ENCODE results near the gene CLIC5.

The CLIC5 gene

DNA sequence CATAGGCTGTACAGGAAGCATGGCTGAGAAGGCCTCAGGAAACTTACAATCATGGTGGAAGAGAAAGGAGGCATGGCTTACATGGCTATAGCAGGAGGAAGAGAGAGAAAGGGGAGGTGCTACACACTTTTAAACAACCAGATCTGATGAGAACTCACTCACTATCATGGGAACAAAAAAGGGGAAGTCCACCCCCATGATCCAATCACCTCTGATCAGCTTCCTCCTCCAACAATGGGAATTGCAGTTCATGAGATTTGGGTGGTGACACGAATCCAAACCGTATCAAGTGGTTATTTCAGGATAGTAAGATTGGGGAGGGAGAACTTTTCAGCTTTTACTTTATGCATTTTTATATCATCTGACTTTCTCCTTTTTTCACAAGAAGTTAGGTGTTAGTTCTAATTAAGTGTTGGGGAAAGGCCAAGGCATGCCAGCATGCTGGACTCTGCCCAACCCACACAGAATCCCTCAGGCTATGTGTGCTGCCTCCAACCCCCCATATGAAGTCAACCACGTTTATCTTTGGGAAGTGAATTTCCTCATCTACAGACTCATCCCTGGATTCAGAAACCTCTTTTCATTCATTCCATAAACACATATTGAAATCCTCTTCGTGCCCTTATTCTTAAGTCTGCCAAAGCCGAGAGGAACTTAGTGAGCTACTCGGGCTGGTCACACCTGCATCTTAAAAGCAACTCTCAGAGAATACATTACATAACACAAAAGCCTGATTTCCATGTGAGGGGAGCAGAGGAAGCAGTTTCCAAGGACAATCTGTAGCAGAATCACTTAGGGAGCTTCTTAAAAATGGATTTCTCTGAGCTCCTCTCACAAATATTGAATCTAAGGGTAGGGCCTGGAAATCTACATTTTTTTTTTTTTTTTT, 16.7 kb upstream of the CLIC5 start:
- DNase-seq = no peak

DNA sequence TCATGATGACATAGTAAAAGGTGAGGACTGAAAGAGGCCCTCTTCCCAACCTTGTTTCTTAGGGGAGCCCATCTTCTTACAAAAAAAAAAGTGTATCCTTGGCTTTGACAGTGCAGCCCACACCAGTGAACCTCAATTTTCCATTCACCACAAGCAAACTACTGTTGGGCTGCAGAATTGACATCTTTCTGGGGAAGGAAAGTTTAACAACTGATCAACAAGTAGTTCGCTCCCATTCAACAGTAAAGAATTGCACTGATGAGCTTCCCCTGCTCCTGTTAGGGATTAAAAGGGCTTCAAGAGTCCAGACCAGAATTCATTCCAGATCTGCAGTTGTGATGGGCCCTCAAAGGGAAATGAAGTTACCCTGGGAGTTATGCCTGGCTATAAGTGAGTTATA, 13.9 kb upstream of the CLIC5 start:
- no peak for DNase-seq

DNA sequence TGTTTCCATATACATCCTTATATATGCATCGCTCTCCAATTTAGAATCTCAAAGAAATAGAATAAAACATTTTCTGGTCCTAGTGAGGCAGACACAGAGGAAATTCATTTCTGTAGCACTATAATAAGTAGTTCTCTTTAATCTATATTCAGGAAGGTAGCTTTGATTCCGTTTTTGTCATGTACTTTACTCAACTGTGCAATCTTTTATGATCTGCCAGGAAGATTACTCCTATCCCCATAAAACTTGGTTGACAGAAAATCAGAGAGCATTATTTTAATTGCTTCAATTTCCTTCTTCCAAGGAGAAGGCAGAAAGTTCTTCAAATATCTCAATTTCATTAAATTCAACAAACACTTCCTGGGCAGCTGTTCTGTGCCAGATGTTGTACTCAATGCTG, 10.6 kb upstream of the CLIC5 start:
- DNase-seq = no peak

DNA sequence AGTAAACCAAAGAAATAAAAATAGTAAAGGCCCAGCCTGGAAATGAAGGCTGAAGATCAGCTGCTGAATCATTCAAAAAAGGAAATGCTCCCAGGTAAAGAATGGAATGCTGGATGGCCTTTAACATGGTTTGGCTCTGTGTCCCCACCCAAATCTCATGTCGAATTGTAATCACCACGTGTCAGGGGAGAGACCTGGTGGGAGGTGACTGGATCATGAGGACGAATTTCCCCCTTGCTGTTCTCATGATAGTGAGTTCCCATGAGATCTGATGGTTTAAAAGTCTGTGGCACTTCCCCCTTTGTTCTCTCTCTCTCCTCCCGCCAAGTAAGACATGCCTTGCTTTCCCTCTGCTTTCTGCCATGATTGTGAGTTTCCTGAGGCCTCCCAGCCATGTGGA, 9.9 kb upstream of the CLIC5 start:
- no peak for DNase-seq

DNA sequence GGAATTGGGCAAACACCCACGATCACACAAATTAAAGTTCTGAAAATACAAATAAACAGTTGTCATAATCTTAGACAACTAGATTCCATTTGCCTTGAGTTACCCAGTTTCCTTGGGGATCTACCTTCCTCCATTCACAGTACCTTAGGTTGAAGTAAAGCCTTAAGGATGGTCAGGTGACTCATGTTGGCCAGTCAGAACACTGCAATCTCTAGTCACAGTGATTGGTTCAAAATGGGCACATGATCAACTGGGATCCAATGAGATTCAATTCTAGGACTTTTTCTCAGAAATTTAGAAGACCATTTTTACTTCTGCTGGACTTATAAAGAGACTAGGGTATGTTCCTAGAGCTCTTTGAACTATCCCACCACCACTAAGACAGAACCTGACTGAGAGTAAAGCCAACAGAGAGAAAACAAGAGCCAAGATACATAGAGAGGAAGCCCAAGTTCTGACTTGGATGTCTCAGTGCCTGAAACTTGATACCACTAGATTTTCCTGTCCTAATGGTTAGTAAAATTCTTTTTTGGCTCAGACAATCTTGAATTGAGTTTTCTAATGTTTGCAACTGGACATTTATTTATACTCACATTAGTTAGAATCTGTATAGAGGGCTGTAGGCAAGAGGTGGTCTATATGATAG, 8.6 kb upstream of the CLIC5 start:
- DNase-seq = no peak

DNA sequence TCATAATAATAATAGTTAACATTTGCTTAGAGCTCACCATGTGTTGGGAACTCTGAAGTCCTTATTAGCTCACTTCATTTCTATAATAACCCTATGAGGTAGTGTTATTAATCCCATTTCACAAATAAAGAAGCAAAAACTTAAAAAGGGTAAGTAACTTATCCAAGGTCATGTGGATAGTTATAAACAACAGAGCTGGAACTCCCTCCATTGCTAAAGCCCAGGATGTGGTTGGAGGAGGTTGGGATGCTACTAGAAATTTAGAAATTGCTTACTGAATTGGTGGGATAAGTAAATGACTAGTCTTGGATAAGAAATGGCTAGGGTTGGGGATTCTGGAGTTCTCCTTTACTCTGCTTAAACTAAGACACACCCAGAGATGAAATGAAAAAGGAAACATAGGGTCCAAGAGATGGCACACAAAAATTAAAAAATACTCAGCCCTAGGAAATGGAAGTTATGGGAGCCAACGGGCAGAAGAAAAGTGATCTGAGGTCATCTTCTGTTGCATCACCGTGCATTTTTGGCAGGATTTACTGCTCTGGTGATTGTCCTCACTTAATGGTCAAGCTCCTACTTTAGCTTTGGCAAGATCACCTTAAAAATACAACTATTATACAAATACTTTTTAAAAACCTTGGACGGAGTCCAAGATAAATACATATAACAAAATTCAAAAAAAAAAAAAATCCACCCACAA, 7.7 kb upstream of the CLIC5 start:
- no peak for DNase-seq

DNA sequence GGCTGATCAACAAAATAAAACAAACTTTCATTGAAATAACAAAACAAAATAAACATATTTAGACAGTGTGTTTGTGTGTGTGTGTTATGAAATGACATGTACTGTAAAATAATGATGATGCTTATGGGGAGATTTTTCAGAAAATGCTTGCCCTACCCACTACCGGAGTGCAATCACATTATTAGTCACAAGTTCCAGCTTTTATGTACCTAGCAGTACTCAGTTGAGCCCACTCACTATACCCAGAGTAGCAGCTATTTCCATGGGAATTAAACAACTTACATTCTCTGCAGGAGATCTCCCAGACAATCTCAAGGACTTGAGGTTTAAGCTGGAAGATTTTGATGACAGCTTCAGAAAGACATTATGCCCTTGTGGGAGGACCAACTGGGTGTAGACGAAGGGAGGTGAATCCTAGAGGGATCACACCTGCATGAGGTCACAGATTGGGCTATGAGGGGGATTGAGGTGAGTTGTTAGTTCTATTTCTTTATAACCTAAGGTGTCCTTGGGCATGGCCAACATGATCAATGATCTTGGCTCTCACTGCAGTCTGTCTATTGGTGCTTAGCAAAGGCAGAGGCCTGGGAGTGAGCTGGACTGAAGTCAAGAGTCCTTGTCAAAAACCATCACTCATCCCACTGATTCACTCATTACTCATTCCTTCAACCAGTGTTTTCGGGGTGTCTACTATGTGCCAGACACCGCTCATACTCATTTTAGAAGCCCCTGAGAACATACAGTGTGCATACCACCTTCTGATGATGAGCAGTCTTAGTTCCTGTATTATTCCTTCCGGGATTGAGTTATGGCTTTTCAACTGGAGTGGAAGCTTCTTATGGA, 6.7 kb upstream of the CLIC5 start:
- no peak for DNase-seq

DNA sequence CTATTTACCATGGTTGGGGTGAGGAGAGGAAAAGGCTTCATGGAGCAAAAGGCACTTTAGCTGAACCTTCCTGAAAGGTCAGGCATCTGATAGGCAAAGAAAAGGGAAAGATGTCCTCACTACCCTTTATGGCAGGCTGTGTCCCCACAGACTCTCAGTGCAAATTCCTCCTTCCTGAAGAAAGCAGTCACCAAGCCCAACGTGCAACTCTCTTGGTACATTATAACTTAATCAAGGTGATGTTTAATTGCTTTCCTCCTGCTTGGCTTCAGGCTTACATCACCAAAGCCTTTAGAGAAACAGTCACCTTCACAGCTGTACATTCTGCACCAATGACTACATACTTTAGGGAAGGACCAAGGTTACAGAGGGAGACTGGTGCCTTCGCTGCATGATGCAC, 2.1 kb upstream of the CLIC5 start:
- no peak for DNase-seq

DNA sequence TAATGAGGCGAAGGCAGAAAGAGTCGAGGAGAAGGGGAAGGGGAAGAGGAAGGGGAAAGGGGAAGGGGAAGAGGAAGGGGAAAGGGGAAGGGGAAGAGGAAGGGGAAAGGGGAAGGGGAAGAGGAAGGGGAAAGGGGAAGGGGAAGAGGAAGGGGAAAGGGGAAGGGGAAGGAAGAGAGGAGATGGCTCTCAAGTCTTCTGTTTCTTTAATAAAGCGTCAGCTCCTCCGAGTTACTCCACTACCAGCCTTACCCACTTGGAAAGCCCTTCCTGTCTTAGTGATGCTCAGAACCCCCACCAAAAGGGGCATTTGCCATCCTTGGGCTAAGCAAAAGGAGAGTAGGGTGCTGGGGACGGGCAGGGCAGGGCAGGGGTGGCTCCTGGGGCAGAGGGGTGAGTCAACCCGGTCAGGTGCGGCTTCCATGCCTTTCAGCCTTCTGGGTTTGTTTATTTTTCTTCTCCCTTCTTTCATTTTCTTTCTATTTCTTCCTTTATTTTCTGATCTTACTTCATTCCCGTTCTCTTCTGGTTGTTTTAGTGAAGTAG, 476 bp upstream of the CLIC5 start:
- no peak for DNase-seq

DNA sequence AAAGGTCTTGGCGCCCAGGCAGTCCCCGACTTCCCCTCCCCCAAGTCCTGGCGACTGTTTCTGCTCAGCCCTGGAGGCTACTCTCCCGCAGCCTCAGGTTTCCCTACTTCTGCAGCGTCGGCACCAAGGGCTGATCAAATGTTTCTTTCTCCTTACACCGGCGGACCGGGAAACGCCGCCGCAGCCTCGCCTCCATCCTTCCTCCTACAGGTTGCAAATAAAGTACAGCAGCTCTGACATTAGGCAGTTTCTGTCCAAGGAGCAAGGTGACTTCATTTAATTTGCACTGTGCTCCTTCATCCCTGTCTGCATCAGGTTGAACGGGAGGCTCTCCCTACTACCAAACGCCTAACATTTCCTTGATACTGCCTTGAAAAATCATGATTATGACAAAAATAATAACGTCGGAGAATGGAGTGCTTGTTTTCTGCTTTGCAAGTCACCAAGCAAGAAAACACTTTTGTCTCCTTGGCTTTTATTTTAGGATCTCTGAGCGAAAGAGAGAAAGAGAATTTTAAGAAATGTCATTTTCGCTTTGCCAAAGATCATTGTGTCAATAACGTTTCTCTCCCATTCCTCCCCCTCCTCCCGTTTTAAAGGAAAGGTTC, 1.0 kb downstream of the CLIC5 start:
- peak; percentile 22 for DNase-seq

DNA sequence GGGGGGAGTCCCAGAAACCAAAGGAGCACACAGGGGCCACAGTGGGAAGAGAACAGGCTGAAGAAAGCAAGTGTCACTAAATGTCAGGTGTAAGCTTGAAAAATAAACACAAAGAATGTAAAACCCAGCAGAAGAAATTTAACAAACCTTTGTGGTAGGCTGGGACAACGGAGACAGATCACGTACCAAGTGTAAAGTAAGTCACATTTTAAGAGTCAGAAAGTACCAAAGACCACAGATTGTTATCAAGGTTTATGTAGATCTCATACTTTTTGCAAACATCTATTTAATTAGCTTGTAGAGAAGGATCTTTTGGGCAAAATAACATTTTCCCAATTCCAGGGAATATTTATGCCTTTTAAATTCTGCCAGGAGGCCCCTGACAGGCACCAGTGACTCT, 1.6 kb downstream of the CLIC5 start:
- no peak for DNase-seq

DNA sequence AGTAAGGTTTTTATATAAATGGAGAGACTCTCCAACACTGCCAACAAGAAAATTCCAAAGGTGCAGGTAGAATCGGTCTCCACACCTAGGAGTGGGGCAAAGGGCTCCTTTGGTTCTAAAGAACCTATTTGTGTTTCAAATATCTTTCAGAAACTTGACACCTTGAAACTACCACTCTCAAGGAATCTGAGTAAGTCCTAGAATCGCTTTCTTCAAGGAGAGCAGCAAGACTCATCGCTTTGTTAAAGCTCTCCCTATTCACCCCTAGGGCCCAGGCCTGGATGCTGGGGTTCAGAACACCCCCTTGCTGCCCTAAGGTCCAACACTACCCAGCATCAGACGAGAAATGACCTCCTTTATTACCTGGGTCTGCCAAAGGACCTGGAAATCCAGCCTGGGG, 2.0 kb downstream of the CLIC5 start:
- DNase-seq = no peak

DNA sequence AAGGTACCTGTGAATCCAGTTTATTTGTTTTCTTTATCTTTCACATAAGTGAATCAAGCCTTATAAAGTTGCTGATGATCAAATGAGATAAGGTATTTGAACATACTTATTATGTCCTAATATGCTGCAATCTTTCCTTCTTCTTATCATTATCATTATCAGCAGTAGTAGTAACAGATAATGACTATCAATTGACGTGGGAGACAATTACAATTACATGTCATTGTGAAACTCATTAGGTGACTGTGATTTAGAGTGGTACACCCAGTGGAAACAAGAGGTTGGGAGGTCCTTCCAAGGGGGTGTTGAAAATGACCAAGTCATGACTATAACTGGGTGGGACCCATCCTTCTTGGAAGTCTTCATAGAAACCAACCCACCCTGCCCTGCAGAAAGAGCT, 2.8 kb downstream of the CLIC5 start:
- DNase-seq = no peak

DNA sequence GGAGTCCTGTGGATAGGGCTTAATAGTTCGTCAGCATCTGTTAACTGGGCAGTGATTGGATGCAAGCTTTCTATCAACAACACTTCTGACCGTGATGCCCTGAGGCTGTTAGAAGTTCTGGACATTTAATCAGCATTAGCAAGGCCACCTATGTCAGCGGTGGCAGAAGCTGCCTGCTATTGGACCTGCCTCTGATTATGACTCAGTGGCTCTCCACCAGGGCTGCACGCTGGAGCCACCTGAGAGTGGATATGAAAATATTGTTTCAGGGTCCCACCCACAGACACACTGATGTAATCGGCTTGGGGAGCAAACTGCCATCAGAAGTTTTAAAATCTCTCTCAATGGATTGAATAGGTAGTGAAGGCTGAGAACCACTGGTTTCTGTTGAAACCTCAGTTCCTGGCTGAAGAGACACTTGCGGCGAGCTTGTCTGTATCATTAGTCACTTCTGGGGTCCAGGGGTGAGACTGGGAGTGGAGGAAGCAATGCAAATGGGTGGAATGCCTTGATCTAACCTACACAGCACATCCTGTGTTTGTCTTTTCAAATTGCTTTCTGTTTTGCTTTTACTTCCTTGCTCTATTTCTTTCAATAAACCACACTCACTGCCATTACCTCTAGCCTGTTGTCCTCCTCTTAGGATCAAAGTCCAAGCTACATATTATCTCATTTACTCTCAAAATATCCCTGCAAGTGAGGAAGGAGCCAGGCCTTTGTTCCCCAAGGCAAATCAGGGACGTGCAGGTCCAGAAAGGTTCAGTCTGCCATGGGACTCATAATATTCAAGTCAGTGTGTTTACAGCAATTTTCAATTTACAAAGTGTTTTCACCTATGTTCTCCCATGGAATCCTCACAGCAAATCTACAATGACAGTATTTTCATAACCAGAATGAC, 4.2 kb downstream of the CLIC5 start:
- DNase-seq = no peak

DNA sequence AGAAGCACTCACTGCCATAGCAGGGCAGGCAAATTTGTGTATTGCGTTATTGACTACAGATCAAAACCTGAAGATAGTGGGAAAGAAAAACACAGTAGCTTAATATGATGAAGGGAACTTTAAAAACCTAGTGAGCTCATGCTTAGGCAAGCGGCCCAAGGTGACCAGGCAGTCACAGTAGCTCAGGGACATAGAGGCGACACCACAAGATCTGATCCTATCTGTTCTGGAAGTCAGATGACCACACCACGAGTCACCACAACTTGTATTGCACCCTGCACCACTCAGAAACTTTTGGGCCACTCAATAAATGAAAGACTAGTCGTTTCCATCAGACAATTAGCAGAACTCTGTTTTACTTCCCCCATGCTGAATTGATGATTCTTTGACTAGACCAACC, 4.9 kb downstream of the CLIC5 start:
- no peak for DNase-seq

DNA sequence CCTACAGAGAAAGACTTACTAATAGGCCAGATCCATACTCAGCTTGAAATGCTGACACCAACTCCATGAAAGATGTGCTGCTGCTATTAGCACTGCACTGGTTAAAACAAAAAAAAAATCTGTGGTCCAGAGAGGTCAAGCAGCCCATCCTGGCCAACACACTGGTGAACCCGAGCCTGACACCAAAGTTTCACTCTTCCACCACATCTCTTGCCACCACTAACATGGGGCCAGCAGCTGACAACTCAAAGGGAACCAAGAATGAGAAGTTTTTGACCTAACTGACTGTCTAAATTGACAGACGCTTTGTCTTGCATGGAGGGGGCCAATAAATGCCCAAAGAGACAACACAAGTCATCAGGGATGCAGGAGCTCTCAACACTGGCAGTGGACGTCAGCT, 5.4 kb downstream of the CLIC5 start:
- DNase-seq = no peak

DNA sequence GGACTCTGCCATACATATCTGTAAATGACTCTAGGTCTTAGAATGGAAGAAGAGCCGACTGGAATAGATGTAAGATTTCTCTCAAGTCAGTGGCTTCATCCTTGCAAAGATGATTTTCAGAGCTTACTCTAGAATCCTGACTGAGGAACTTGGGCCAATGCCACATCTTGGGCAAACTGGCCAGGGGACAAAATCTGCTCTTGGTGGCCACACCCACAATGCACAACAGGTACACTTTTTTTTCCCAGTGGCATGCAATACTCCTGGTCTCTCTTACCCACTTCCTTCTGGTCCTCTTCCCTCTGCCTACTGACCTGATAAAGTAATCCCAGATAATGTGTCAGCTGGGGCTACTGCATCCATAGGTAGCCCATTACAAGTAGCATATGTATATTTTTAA, 13.4 kb downstream of the CLIC5 start:
- no peak for DNase-seq

DNA sequence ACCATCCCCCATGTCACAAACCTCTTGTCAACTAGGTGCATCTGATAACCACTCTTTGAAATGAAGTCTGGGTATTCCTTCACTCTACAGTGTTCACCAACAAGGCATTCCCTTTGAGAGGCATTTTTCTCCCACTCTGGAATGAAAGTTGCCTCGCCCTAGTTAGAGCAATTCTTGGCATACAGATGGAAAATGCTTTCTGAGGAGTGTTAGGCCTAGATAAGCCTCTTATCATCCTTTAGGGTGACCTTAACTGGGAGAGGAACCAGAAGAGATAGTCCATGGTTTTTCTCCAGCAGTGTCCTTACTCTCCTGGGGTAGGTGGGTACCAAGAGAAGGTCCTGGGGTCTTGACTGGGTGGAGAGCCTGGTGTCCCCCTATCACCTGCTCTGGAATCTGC, 14.8 kb downstream of the CLIC5 start:
- no peak for DNase-seq

DNA sequence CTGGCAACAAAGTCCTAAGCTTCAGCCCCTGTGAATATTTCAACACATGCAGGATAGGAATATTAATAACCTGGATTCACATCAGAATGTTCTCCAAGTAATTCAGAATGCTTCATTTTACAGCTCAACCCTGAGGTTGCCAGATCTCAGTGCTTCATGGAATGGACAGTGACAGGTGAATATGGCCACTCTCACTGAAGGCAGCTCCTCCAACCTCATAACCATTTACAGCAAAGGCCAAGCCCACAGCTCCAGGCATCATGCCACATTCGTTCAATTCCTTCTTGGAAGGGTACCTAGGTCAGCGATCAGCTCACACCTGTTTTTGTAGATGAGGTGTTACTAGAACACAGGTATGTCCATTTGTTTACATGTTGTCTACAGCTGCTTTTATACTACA, 17.1 kb downstream of the CLIC5 start:
- no peak for DNase-seq

DNA sequence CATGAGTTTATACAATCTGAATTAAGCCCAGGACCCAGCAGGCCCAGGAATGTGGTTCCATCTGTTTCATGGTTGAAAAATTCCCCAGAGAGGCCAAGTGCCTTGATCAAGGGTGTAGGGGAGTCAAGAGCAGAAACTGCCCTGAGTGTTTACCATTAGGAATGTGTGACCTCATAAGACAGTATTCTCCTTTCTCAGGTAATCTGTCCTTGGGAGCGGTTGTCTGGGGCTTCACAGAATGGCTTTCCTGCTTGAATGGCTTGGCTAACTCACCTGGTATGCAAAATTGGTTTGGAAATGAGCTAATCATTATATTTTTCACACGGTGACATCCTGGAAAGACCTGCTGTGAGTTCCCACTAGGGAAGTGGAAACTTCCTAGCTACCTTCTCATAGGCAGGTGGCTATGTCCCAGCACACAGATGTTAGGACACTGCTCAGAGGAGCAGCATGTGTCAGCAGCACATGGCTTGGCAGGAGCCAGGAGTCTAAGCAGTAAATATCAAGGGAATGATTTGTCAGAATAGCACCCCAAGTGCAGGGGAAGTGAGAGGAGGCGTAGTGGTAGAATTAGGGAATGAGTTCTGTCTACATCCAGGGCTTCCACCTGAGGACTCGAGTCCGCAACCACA, 17.7 kb downstream of the CLIC5 start:
- DNase-seq = no peak

DNA sequence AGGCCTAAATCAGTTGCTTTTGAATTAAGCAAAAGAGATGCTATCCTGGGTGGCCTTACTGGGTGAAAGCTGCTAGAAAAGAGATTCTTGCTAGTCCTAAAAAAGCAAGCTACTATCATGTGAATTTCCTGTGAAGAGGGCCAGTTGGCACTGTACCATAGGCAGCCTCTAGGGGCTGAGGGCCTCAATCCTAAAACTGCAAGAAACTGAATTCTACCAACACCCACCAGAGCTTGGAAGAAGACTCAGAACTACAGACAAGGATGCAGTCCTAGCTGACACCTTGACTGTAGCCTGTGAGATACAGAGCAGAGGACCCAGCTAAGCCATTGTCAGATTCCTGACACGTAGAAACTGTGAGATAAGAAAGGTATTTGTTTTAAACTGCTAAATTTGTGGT, 24.5 kb downstream of the CLIC5 start:
- no peak for DNase-seq

All from DMS79 treated with DMSO at 0.1 percent for 48 hours (cell line).